IPS-20b (cell line): ENCODE measurements around the gene GPR162.

Source experiments
- H3K27ac ChIP-seq: one replicate; pipeline ENCODE4 v1.5.1; 2013; ENCODE audit warnings: low read length
- H3K27me3 ChIP-seq: 2 replicates; pipeline ENCODE4 v1.6.1; 2013; ENCODE audit warnings: mild to moderate bottlenecking, low read length, inconsistent platforms; ENCODE audit not compliant: insufficient read depth
- H3K36me3 ChIP-seq: 2 replicates; pipeline ENCODE4 v1.6.1; 2013; ENCODE audit warnings: low read depth, mild to moderate bottlenecking, inconsistent platforms, low read length, moderate library complexity; ENCODE audit not compliant: insufficient read depth
- H3K4me1 ChIP-seq: 2 replicates; pipeline ENCODE4 v1.6.1; 2013; ENCODE audit warnings: mild to moderate bottlenecking, control low read depth, inconsistent platforms, low read length, moderate library complexity; ENCODE audit not compliant: insufficient read depth
- H3K4me3 ChIP-seq: 2 replicates; pipeline ENCODE4 v1.5.1; 2013; ENCODE audit warnings: mild to moderate bottlenecking, low read length, inconsistent platforms
- H3K9ac ChIP-seq: 2 replicates; pipeline ENCODE4 v1.6.1; 2013; ENCODE audit warnings: low read depth, mild to moderate bottlenecking, inconsistent platforms, low read length, moderate library complexity
- H3K9me3 ChIP-seq: 2 replicates; pipeline ENCODE4 v1.6.1; 2013; ENCODE audit warnings: mild to moderate bottlenecking, low read depth, low read length, inconsistent platforms; ENCODE audit not compliant: insufficient read depth

The GPR162 gene

GRCh38 chr12:6833189-6833890 lies 11.7 kb downstream of the GPR162 start:
- Histone ChIP-seq H3K27me3 (no peaks in the 10 kb centered on the region), H3K36me3 (peaks cover 74% of the 10 kb centered on the region), H3K9ac (no peak overlapping the region), H3K9me3 (no peaks in the 10 kb centered on the region), H3K4me3 (no peak overlapping the region), H3K27ac (no peak overlapping the region), H3K4me1 (peaks cover 3% of the 10 kb centered on the region; the same call in 1 of the 2 replicates)

DNA sequence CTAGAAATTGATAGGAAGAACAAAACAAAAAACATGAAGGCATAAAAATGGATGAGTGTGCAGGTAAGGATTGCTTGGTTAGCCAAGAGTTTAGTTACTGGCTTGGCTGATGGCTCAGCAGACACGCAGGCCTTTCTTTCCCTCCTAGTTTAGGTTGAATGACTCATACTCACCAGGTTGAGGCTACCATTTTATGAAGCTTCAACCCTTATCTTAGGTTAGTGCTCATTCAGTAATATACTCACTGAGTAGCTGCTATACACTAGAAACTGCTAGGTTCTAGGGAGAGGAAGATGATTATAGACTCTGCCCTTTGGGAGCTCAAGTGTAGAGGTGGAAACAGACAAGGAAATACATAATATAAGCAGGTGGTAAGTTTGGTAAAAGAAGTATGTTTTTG lies 12.6 kb downstream of the GPR162 start:
- Histone ChIP-seq H3K27me3 (no peaks in the 10 kb centered on the region), H3K27ac (no peak overlapping the region), H3K4me1 (peaks cover 3% of the 10 kb centered on the region; the same call in 1 of the 2 replicates), H3K4me3 (no peak overlapping the region), H3K36me3 (peaks cover 83% of the 10 kb centered on the region), H3K9me3 (no peaks in the 10 kb centered on the region), H3K9ac (no peak overlapping the region)

DNA sequence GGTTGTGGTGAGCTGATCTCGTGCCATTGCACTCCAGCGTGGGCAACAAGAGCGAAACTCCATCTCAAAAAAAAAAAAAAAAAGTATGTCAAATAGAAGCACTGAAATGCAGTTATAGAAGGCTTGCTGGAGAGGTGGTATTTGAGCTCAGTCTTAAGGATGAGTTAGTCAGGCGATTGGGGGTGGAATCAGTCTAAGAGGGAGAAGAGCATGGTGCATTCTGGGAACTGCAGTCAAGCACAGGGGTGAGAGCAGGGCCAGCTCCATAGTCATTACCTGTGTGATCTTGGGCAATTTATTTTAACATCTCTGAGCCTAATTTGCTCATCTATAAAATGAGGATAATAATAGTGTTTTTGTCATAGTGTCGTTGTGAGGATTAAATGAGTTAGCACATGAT lies 13.3 kb downstream of the GPR162 start:
- H3K36me3 ChIP-seq: peaks cover 88% of the 10 kb centered on the region
- no peak overlapping the region for H3K9ac ChIP-seq
- no peak overlapping the region for H3K27ac ChIP-seq
- no peaks in the 10 kb centered on the region for H3K9me3 ChIP-seq
- H3K27me3 ChIP-seq: no peaks in the 10 kb centered on the region
- peaks cover 3% of the 10 kb centered on the region; the same call in 1 of the 2 replicates for H3K4me1 ChIP-seq
- no peak overlapping the region for H3K4me3 ChIP-seq

- Histone ChIP-seq H3K9ac (no peak overlapping the region), H3K4me3 (no peak overlapping the region), H3K4me1 (0 out of 2 replicates have a peak, but pooled peaks cover 4% of the 10 kb centered on the region), H3K27ac (no peak overlapping the region), H3K9me3 (no peaks in the 10 kb centered on the region), H3K36me3 (peaks cover 78% of the 10 kb centered on the region), H3K27me3 (no peaks in the 10 kb centered on the region)
Measured at GRCh38 chr12:6836851-6837250, 15.2 kb downstream of the GPR162 start.

DNA sequence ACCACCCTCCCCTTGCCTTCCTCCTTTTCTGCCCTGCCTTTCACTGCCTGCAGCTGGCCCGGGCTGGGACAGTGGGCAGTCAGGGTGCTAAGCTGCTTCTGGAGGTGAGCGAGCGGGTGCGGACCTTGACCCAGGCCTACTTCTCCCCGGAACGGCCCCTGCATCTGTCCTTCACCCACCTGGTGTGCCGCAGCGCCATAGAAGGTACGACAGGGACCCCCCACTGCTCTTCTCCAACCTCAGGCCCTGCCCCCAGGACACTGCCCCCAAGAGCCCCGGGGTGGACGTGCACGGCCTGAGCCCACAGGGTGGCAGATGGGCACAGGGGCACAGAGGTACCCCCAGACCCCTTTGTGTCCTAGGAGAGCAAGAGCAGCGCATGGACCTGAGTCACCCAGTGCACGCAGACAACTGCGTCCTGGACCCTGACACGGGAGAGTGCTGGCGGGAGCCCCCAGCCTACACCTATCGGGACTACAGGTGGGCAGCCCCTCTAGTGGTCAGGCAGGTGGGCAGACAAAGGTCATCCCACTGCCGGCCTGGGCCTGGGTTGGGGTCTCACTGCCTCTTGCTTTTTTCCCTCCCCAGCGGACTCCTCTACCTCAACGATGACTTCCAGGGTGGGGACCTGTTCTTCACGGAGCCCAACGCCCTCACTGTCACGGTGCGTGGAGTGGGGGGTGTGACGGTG lies 15.9 kb downstream of the GPR162 start:
- 0 out of 2 replicates have a peak, but pooled peaks cover 4% of the 10 kb centered on the region for H3K4me1 ChIP-seq
- no peak overlapping the region for H3K4me3 ChIP-seq
- peaks cover 79% of the 10 kb centered on the region for H3K36me3 ChIP-seq
- no peak overlapping the region for H3K9ac ChIP-seq
- H3K27ac ChIP-seq: no peak overlapping the region
- no peaks in the 10 kb centered on the region for H3K27me3 ChIP-seq
- no peaks in the 10 kb centered on the region for H3K9me3 ChIP-seq

DNA sequence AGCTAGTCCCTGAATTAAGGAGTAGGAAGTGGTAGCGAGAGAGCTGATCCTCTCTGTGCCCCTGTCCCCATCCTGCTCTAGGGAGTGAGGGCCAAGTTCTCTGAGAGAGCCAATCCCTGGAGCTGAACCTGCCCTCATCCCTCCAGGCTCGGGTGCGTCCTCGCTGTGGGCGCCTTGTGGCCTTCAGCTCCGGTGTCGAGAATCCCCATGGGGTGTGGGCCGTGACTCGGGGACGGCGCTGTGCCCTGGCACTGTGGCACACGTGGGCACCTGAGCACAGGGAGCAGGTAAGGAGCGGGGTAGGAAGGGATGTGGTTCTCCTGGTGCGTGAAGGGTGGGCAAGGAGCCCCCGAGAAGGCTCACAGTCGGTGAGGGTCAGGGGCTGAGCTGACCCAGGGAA lies 17.2 kb downstream of the GPR162 start:
- H3K4me1 ChIP-seq: 0 out of 2 replicates have a peak, but pooled peaks cover 4% of the 10 kb centered on the region
- H3K4me3 ChIP-seq: no peak overlapping the region
- H3K36me3 ChIP-seq: peaks cover 83% of the 10 kb centered on the region
- no peak overlapping the region for H3K27ac ChIP-seq
- no peaks in the 10 kb centered on the region for H3K9me3 ChIP-seq
- H3K9ac ChIP-seq: no peak overlapping the region
- H3K27me3 ChIP-seq: no peaks in the 10 kb centered on the region

DNA sequence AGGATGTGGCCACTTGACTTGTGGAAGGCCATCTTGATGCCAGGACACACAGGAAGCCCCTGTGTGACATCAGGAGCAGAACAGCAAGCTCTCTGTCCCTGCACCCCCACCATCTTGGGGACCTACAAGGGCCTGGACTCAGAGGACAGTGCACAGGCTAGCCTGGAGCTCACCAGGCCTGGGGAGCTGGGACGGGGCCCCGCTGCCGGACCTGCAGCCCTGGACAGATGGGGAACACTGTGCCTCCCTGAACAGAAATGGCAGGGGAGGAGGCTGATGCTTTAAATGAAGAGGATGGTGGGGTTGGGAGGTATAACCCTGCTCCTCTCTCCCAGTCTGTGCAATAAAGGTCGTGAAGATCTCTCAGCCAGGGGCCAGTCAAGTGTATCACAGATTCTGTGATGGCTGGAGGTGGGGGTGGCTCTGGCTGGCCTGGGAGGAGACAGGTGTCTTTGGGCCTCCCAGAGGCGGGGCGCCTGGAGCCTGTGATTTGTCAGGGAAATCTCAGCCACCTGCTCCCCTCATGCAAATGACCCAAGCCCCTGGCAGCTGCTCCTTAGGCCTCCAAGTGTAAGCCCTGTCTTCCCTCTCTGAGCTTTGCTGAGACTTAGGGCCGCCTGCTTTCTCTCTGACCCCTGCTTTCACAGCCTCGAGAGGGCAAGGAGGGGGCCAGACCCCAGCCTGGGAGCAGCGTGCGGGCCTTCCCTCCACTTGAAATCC lies 18.0 kb downstream of the GPR162 start:
- peaks cover 81% of the 10 kb centered on the region for H3K36me3 ChIP-seq
- no peak overlapping the region for H3K27ac ChIP-seq
- H3K4me1 ChIP-seq: 0 out of 2 replicates have a peak, but pooled peaks cover 4% of the 10 kb centered on the region
- no peaks in the 10 kb centered on the region for H3K27me3 ChIP-seq
- no peak overlapping the region for H3K4me3 ChIP-seq
- no peak overlapping the region for H3K9ac ChIP-seq
- H3K9me3 ChIP-seq: no peaks in the 10 kb centered on the region

DNA sequence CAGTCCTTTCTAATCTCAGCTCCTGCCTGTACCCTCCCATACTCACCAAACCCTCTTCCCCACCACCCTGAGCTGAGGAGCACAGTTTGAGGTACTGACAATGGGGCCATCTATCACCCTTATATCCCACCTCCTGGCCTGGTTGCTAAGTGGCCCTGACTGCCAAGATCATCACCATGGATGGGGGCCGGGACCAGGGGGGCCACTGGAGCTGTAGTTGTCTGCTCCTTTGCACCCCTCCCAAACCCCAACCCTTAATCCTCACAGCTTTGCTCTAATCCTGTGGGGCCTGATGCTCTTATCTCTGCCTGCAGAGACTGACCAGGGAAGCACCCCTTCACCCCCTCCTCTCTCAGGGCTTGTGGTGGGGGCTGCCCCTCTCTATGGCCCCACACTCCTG lies 18.7 kb downstream of the GPR162 start:
- H3K27me3 ChIP-seq: no peaks in the 10 kb centered on the region
- H3K27ac ChIP-seq: no peak overlapping the region
- no peak overlapping the region for H3K4me3 ChIP-seq

GRCh38 chr12:6840761-6841515 lies 19.3 kb downstream of the GPR162 start, which contains the start of gene GNB3:
TSS of gene GNB3 (plus strand) at chr12:6840925. CDS start at chr12:6841288, 363 bp downstream.
- H3K4me1 ChIP-seq: 0 out of 2 replicates have a peak, but pooled peaks cover 4% of the 10 kb centered on the region
- H3K36me3 ChIP-seq: peaks cover 86% of the 10 kb centered on the region
- H3K9ac ChIP-seq: no peak within 1 kb of the TSS
- H3K9me3 ChIP-seq: no peaks in the 10 kb centered on the region
- no peak within 1 kb of the TSS for H3K4me3 ChIP-seq
- H3K27ac ChIP-seq: no peak within 1 kb of the TSS
- H3K27me3 ChIP-seq: no peaks in the 10 kb centered on the region

More for the DNA sequence above, 18.7 kb downstream of the GPR162 start:
- Histone ChIP-seq H3K9me3 (no peaks in the 10 kb centered on the region), H3K4me1 (0 out of 2 replicates have a peak, but pooled peaks cover 4% of the 10 kb centered on the region), H3K36me3 (peaks cover 82% of the 10 kb centered on the region), H3K9ac (no peak overlapping the region)

GRCh38 chr12:6842075-6842474 lies 20.5 kb downstream of the GPR162 start:
- H3K27ac ChIP-seq: no peak overlapping the region
- no peak overlapping the region for H3K9ac ChIP-seq
- 0 out of 2 replicates have a peak, but pooled peaks cover 4% of the 10 kb centered on the region for H3K4me1 ChIP-seq
- H3K27me3 ChIP-seq: no peaks in the 10 kb centered on the region
- no peak overlapping the region for H3K4me3 ChIP-seq
- H3K9me3 ChIP-seq: no peaks in the 10 kb centered on the region
- peaks cover 86% of the 10 kb centered on the region for H3K36me3 ChIP-seq
